ENCODE data around the gene OVOL1. TPM values are rescaled to one million over a fixed set of nuclear protein-coding genes. Genes with fewer than 3 reads are reported as not detected.
A peak's percentile ranks its signal among the peaks of the same experiment; 100 is the strongest.

The OVOL1 gene
- total and polyA plus RNA-seq, 8 donors = 0.20 to 0.45 (median 0.34) TPM

- H3K36me3 ChIP-seq = peaks cover 0 to 17% of the 10 kb centered on the region in 2 donors
- DNase-seq (no peak), ATAC-seq (no peak)
- no peak overlapping the region for H3K4me3 ChIP-seq
- H3K27ac ChIP-seq = no peak overlapping the region
- H3K4me1 ChIP-seq = peaks cover 13 to 48% of the 10 kb centered on the region in 2 donors
- intact Hi-C loops (cut with DNase I) = no loop called here
- no peak for TF ChIP-seq CTCF (IDR thresholded peaks at IDR 0.05)
- H3K9me3 ChIP-seq = no peaks in the 10 kb centered on the region
- H3K27me3 ChIP-seq = peaks cover 20 to 32% of the 10 kb centered on the region in 2 donors
These were observed 4.0 kb upstream of the OVOL1 start for GRCh38 chr11:65782816-65783228.

- intact Hi-C loops (cut with DNase I) = no loop called here
- Histone ChIP-seq H3K4me1 (peaks cover 14 to 36% of the 10 kb centered on the region in 2 donors), H3K9me3 (no peaks in the 10 kb centered on the region), H3K36me3 (no peaks in the 10 kb centered on the region), H3K27me3 (peaks cover 36 to 58% of the 10 kb centered on the region in 2 donors), H3K4me3 (no peak overlapping the region), H3K27ac (no peak overlapping the region)
- no peak for ATAC-seq
- TF ChIP-seq CTCF (IDR thresholded peaks at IDR 0.05) = no peak
- DNase-seq = no peak
These were observed 1.4 kb upstream of the OVOL1 start for GRCh38 chr11:65785319-65786007.

- no peaks in the 10 kb centered on the region for H3K36me3 ChIP-seq
- peaks cover 14 to 35% of the 10 kb centered on the region in 2 donors for H3K4me1 ChIP-seq
- H3K27ac ChIP-seq = no peak overlapping the region
- intact Hi-C loops (cut with DNase I) = no loop called here
- H3K4me3 ChIP-seq = peak overlapping the region in 1 of 2 donors; percentile 36
- TF ChIP-seq CTCF (IDR thresholded peaks at IDR 0.05) = no peak
- H3K27me3 ChIP-seq = peaks cover 36 to 58% of the 10 kb centered on the region in 2 donors
- ATAC-seq (peak; percentile 19), DNase-seq (peak in 1 of 4 donors; percentile 86)
- no peaks in the 10 kb centered on the region for H3K9me3 ChIP-seq
These were observed 666 bp upstream of the OVOL1 start for GRCh38 chr11:65786008-65786785.

- intact Hi-C loops (cut with DNase I) = no loop called here
- H3K27me3 ChIP-seq = peaks cover 36 to 58% of the 10 kb centered on the region in 2 donors
- DNase-seq = peak in 1 of 4 donors; percentile 64
- H3K4me1 ChIP-seq = peaks cover 14 to 34% of the 10 kb centered on the region in 2 donors
- no peak overlapping the region for H3K27ac ChIP-seq
- ATAC-seq = no peak
- TF ChIP-seq CTCF (IDR thresholded peaks at IDR 0.05) = no peak
- no peaks in the 10 kb centered on the region for H3K9me3 ChIP-seq
- H3K36me3 ChIP-seq = no peaks in the 10 kb centered on the region
- peak overlapping the region in 1 of 2 donors; percentile 1 for H3K4me3 ChIP-seq
These were observed 1.1 kb downstream of the OVOL1 start for GRCh38 chr11:65787649-65788622.
